Measurements from ENCODE around the gene AOC1. TPM values are rescaled to one million over a fixed set of nuclear protein-coding genes. Genes with fewer than 3 reads are reported as not detected.

The AOC1 gene
- total and polyA plus RNA-seq, 10 of the 15 experiments (the other 5 are each of a cell fraction or from before 2014, with no cell fraction given) = 0.07 TPM; not detected in 9

DNA sequence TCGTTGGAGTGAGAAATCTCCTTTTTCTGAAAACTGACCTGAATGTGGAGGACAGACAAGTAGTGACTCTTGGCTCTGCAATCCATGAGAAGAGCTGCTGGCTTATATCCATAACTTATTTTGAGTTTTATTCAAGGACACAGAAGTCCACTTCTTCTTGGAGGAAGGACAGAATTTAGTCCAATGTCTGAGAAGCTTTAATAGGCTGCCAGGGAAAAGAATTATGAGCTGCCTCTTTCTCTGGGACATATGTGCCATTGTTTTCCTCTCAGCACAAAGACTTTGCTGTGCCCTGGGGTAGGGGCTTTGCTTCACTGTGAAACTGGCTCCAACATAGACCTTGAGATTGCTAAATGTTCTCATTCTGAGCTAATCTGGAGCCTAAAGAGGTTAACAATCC is 20.5 kb upstream of the AOC1 start:
- FAIRE-seq = no peak
- Histone ChIP-seq H3K27me3 (replicated peaks in 1 of 2; ENCODE audit: control insufficient read depth in 2 of 2, insufficient read depth in 2 of 2, low read length in 1 of 2) (peaks cover 0 to 2% of the 10 kb centered on the region in 2 experiments; a peak in 2 of 4 replicates), H3K36me3 (ENCODE audit: control insufficient read depth in 2 of 2, insufficient read depth in 2 of 2, low read length in 1 of 2) (no peaks in the 10 kb centered on the region), H4K20me1 (ENCODE audit: control insufficient read depth, insufficient read depth) (no peaks in the 10 kb centered on the region), H2AFZ (ENCODE audit: control insufficient read depth, low read depth, low read length) (no peak overlapping the region), H3K27ac (ENCODE audit: control insufficient read depth, insufficient read depth) (no peak overlapping the region), H3K4me2 (ENCODE audit: control insufficient read depth, insufficient read depth) (no peak overlapping the region), H3K4me3 (no peak overlapping the region), H3K79me2 (ENCODE audit: control insufficient read depth, insufficient read depth, low read length) (no peaks in the 10 kb centered on the region), H3K4me1 (ENCODE audit: control insufficient read depth, insufficient read depth, low read length) (no peaks in the 10 kb centered on the region), H3K9ac (ENCODE audit: control insufficient read depth, insufficient read depth, low read length) (no peak overlapping the region), H3K9me3 (replicated peaks; ENCODE audit: control insufficient read depth, insufficient read depth, low read length) (no peaks in the 10 kb centered on the region)
- 0% methylated on average over 1 of the region's 1 CpG for WGBS (ENCODE audit: insufficient coverage, insufficient replicate concordance, low lambda C conversion rate, missing lambda C conversion rate)
- CTCF ChIA-PET = interaction anchor here (0.7 to 1.2 kb wide), 3 partner anchors 10 to 55 kb away, joined by 3 to 4 read pairs (median 3); no protein-coding TSS in a partner anchor
- no peak for DNase-seq (ENCODE audit: low read depth, low spot score)
- TF ChIP-seq MYC (IDR thresholded peaks at IDR 0.05; ENCODE audit: insufficient read depth, insufficient read length, insufficient replicate concordance, low read length, severe bottlenecking) (no peak), CEBPB (IDR thresholded peaks at IDR 0.05; ENCODE audit: borderline replicate concordance in 1 of 2, low read depth in 2 of 2, low read length in 2 of 2) (no peak), SIX5 (IDR thresholded peaks at IDR 0.05; ENCODE audit: low read depth, low read length, severe bottlenecking) (no peak), TBL1XR1 (IDR thresholded peaks at IDR 0.05; ENCODE audit: low read depth, low read length) (no peak), ZNF217 (IDR thresholded peaks at IDR 0.05) (no peak), BMI1 (IDR thresholded peaks at IDR 0.05; ENCODE audit: borderline replicate concordance) (no peak), SMARCA5 (IDR thresholded peaks at IDR 0.05) (no peak), POLR2A (IDR thresholded peaks at IDR 0.05; ENCODE audit: low read depth, low read length) (no peak), ZNF622 (IDR thresholded peaks at IDR 0.05) (no peak), ZBED1 (IDR thresholded peaks at IDR 0.05; ENCODE audit: borderline replicate concordance) (no peak), FOS (IDR thresholded peaks at IDR 0.05; ENCODE audit: borderline replicate concordance, extremely low read depth, insufficient read length) (no peak), GATAD2B (conservative IDR thresholded peaks at IDR 0.05; ENCODE audit: low read depth) (no peak)
- TF ChIP-seq, protein P1, sequence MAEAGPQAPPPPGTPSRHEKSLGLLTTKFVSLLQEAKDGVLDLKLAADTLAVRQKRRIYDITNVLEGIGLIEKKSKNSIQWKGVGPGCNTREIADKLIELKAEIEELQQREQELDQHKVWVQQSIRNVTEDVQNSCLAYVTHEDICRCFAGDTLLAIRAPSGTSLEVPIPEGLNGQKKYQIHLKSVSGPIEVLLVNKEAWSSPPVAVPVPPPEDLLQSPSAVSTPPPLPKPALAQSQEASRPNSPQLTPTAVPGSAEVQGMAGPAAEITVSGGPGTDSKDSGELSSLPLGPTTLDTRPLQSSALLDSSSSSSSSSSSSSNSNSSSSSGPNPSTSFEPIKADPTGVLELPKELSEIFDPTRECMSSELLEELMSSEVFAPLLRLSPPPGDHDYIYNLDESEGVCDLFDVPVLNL (IDR thresholded peaks at IDR 0.05; ENCODE audit: low read depth, low read length) = no peak
- TF ChIP-seq, protein P2, sequence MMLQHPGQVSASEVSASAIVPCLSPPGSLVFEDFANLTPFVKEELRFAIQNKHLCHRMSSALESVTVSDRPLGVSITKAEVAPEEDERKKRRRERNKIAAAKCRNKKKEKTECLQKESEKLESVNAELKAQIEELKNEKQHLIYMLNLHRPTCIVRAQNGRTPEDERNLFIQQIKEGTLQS (IDR thresholded peaks at IDR 0.05; ENCODE audit: borderline replicate concordance, extremely low read depth, low read depth, low read length) = no peak
- TF ChIP-seq, protein P3, sequence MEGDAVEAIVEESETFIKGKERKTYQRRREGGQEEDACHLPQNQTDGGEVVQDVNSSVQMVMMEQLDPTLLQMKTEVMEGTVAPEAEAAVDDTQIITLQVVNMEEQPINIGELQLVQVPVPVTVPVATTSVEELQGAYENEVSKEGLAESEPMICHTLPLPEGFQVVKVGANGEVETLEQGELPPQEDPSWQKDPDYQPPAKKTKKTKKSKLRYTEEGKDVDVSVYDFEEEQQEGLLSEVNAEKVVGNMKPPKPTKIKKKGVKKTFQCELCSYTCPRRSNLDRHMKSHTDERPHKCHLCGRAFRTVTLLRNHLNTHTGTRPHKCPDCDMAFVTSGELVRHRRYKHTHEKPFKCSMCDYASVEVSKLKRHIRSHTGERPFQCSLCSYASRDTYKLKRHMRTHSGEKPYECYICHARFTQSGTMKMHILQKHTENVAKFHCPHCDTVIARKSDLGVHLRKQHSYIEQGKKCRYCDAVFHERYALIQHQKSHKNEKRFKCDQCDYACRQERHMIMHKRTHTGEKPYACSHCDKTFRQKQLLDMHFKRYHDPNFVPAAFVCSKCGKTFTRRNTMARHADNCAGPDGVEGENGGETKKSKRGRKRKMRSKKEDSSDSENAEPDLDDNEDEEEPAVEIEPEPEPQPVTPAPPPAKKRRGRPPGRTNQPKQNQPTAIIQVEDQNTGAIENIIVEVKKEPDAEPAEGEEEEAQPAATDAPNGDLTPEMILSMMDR (IDR thresholded peaks at IDR 0.05 in 2 of 3, conservative IDR thresholded peaks at IDR 0.05 in 1 of 3; ENCODE audit: control insufficient read depth in 2 of 3, extremely low read depth in 1 of 3, insufficient read depth in 1 of 3, low read depth in 3 of 3, low read length in 3 of 3) = no peak
- TF ChIP-seq, protein P4, sequence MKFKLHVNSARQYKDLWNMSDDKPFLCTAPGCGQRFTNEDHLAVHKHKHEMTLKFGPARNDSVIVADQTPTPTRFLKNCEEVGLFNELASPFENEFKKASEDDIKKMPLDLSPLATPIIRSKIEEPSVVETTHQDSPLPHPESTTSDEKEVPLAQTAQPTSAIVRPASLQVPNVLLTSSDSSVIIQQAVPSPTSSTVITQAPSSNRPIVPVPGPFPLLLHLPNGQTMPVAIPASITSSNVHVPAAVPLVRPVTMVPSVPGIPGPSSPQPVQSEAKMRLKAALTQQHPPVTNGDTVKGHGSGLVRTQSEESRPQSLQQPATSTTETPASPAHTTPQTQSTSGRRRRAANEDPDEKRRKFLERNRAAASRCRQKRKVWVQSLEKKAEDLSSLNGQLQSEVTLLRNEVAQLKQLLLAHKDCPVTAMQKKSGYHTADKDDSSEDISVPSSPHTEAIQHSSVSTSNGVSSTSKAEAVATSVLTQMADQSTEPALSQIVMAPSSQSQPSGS (IDR thresholded peaks at IDR 0.05; ENCODE audit: low read length) = no peak
- RAD21 ChIA-PET (ENCODE audit: unreplicated experiment) = interaction anchor here (0.9 kb wide), 1 partner anchor 147 kb away, joined by 3 read pairs; no protein-coding TSS in a partner anchor
- no peak for ATAC-seq
- POLR2A ChIA-PET = interaction anchor here (1.4 kb wide), 1 partner anchor 77 kb away, joined by 3 read pairs; no protein-coding TSS in a partner anchor
- intact Hi-C loops (cut with micrococcal nuclease; ENCODE audit: unreplicated experiment) (no loop called here), in situ Hi-C loops (cut with MboI) (no loop called here)
- SMC1A ChIA-PET (ENCODE audit: uncharacterized antibody, unreplicated experiment) = interaction anchor here (0.9 to 1.0 kb wide), 2 partner anchors 10 to 53 kb away, joined by 3 to 5 read pairs; no protein-coding TSS in a partner anchor
- no TSS peak for BruUV-seq (replicated peaks)

All from GM12878 (cell line).